Measurements from ENCODE around the gene EPAS1.

The EPAS1 gene

DNA sequence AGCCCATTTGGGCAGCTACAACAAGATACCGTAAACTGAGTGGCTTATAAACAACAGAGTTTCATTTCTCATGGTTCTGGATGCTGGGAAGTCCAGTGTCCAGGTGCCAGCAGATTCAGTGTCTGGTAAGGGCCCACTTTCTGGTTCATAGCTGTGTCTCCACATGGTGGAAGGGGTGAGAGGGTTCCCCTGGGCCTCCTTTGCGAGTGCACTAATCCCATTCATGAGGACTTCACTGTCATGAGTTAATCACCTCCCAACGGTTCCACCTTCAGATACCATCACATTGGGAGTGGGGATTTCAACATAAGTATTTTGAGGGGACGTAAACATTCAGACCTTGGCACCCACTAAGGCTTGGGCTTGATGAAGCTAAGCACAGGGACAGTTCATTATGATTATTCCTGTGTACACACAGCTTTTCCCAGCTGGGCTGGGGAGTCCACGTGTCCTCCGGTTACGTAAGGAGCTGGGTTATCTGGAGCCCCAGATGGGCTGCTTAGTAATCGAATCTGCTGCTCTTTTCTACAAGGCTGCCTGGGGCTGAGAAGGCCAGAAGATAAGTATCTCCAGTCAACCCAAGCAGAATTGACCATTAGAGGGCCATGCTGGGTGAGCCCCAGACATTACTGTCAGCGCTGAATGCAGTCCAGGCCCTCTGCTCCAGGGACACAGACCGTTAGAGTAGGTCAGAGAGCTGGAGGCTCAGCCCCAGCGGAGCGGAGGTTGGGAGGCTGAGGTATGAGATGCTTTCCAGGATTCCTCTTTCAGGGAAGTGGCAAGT is 42.7 kb downstream of the EPAS1 start:
- Mint-ChIP-seq H3K36me3 (ENCODE audit: low read depth) (no peaks in the 10 kb centered on the region), H3K4me3 (no peak overlapping the region), H3K27ac (no peak overlapping the region), H3K27me3 (peaks cover 4% of the 10 kb centered on the region), H3K4me1 (ENCODE audit: low read depth) (peaks cover under 1% of the 10 kb centered on the region), H3K9me3 (no peaks in the 10 kb centered on the region)
- intact Hi-C loops (cut with micrococcal nuclease) = no loop called here

DNA sequence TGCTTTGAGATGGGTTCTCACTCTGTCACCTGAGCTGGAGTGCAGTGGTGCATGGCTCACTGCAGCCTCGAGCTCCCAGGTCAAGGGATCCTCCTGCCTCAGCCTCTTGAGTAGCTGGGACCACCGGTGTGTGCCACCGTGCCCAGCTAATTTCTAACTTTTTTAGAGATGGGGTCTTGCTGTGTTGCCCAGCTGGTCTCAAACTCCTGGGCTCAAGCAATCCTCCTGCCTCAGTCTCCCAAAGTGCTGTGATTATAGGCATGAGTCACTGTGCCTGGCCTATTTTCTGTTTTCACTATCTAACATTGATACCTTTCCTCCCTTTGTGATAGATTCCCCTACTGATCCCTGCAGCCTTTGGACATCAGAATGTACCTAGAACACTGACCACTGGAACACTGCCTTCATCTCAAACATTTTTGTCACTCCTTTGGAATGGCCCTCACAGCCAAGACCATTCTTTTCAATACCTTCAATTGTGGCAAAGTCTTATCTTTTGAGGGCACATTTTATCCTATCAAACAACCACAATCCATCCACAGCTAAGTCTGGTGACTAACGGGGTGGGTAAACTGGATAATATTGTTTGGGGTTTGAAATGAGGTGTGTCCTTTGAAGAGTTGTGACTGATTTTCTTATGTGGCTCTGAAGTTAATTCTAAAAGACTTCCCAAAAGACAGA is 43.7 kb downstream of the EPAS1 start:
- H3K4me1 Mint-ChIP-seq (ENCODE audit: low read depth) = no peaks in the 10 kb centered on the region

DNA sequence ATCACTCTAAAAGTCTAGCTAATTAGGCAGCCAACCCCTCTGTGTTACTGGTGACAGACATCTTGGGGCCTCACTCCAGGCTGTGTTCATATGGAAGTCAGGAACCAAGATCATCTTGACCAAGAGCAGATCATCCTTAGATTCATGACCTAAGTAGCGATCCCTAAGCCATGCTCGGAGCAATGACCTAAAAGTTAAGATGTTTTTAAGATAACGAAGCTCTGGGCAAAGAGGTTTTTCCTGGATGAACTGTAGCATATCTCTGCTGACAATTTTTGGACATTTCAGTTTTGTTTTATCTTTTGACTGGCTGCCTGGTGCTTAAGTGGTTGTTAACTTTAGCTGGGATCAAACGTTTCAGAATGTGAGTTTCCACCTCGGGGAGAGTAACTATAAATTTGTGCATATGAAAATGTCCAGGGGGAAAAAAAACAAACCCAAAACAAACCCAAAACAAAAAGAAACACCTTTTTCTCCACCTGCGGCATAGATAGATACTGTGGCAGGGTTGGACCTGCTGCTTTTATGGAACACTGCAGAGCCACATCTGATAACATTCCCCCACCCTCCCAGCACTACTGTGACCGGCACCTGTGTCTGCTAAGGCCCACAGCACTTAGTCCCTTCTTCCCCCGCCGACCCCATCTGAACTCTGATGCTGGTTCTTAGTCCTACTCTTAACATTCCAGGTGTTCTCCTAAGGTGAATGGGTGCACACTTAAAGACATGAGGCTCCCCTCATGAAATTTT is 45.5 kb downstream of the EPAS1 start:
- intact Hi-C loops (cut with micrococcal nuclease) = no loop called here
- no peaks in the 10 kb centered on the region for H3K27me3 Mint-ChIP-seq
- H3K27ac Mint-ChIP-seq = no peak overlapping the region
- peaks cover 14% of the 10 kb centered on the region for H3K36me3 Mint-ChIP-seq (ENCODE audit: low read depth)
- H3K4me3 Mint-ChIP-seq = no peak overlapping the region
- no peaks in the 10 kb centered on the region for H3K4me1 Mint-ChIP-seq (ENCODE audit: low read depth)
- H3K9me3 Mint-ChIP-seq = no peaks in the 10 kb centered on the region

More for the DNA sequence above, 43.7 kb downstream of the EPAS1 start:
- intact Hi-C loops (cut with micrococcal nuclease) = no loop called here
- Mint-ChIP-seq H3K27me3 (peaks cover 2% of the 10 kb centered on the region), H3K4me3 (no peak overlapping the region), H3K36me3 (ENCODE audit: low read depth) (no peaks in the 10 kb centered on the region), H3K27ac (no peak overlapping the region), H3K9me3 (no peaks in the 10 kb centered on the region)

DNA sequence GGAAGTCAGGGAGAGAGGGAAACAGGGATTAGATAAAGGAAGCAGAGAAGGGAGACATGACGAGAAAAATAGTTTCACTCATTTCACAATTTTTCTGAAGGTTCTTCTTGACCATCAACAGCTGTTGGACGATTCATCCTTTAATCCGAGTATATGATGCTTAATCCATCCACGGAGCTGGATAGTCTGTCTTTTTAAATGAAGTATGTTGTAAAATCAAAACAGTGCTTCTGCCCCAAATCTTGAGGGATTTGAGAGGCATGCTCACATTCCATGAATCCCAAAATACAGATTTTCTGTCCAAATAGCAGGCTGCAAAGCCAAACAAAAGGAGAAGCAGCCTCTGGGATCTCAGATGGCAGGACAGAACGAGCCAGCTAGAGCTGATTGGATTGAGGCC is 47.5 kb downstream of the EPAS1 start:
- peaks cover 34% of the 10 kb centered on the region for H3K36me3 Mint-ChIP-seq (ENCODE audit: low read depth)
- no peaks in the 10 kb centered on the region for H3K27me3 Mint-ChIP-seq
- no peaks in the 10 kb centered on the region for H3K4me1 Mint-ChIP-seq (ENCODE audit: low read depth)
- intact Hi-C loops (cut with micrococcal nuclease) = no loop called here
- no peaks in the 10 kb centered on the region for H3K9me3 Mint-ChIP-seq
- no peak overlapping the region for H3K27ac Mint-ChIP-seq
- H3K4me3 Mint-ChIP-seq = no peak overlapping the region

DNA sequence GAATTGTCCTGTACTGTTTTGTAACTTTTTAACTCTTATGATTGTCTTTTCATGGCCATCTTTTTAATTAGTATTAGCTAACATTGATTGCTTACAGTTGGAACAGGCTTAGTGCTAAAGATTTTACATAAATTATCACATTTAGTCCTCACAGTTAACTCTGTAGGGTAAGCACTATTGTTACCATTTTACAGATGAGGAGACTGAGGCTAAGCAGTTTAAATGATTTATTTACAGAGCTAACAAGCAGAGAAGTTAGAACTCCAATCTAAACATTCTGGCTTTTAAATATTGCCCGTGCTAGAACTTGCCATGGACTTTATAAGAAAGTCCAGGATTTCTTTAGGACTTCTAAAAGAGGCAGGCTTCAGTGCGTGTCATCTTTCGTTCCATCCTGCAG is 48.6 kb downstream of the EPAS1 start:
- peaks cover 6% of the 10 kb centered on the region for H3K4me1 Mint-ChIP-seq (ENCODE audit: low read depth)
- H3K27ac Mint-ChIP-seq = no peak overlapping the region
- H3K36me3 Mint-ChIP-seq (ENCODE audit: low read depth) = peaks cover 40% of the 10 kb centered on the region
- H3K9me3 Mint-ChIP-seq = no peaks in the 10 kb centered on the region
- H3K27me3 Mint-ChIP-seq = no peaks in the 10 kb centered on the region
- intact Hi-C loops (cut with micrococcal nuclease) = no loop called here
- no peak overlapping the region for H3K4me3 Mint-ChIP-seq

DNA sequence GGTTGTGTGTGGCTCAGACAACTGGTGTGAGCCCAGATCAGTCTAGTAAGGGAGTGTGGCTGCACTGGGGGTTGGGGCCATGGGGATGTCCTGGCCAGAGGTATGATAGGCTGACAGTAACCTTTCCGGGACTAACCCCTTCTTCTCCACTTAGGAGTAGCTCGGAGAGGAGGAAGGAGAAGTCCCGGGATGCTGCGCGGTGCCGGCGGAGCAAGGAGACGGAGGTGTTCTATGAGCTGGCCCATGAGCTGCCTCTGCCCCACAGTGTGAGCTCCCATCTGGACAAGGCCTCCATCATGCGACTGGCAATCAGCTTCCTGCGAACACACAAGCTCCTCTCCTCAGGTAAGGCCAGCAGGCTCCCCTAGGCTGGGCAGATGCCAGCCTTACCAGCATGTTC is 49.5 kb downstream of the EPAS1 start:
- Mint-ChIP-seq H3K27ac (no peak overlapping the region), H3K4me1 (ENCODE audit: low read depth) (peaks cover 15% of the 10 kb centered on the region), H3K27me3 (no peaks in the 10 kb centered on the region), H3K36me3 (ENCODE audit: low read depth) (peaks cover 49% of the 10 kb centered on the region), H3K4me3 (no peak overlapping the region), H3K9me3 (no peaks in the 10 kb centered on the region)
- intact Hi-C loops (cut with micrococcal nuclease) = no loop called here

DNA sequence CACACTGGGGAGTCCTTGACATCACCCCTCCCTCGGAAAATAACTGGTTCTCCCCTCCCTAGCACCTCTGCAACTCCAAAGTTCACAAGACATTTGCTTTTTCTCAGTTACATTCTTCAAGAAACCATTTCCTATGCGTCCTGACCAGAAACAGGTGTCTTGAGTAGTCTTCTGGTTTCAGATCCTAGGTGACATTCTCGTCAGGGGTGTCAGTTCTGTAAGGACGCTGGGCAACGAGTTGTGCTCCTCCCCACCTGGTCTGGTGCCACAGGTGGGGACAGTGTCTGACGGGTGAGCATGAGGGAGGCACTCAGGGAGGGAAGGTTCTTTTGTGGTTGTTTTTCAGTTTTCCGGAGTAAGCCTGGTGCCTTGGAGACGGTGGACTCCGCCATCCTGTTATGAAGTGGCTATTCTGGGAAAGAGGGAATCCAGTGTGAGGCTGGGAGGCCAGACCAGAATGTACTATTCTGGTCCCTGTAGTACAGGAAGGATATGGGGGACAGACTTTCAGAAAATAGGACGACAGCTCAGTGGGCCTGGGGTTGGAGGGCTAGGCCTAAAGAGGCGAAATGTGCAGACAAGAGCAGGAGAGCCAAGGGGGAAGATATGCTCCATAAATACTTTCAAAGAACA is 50.6 kb downstream of the EPAS1 start:
- Mint-ChIP-seq H3K36me3 (ENCODE audit: low read depth) (peaks cover 59% of the 10 kb centered on the region), H3K27ac (no peak overlapping the region), H3K9me3 (no peaks in the 10 kb centered on the region), H3K4me1 (ENCODE audit: low read depth) (peaks cover 20% of the 10 kb centered on the region), H3K27me3 (no peaks in the 10 kb centered on the region), H3K4me3 (no peak overlapping the region)
- intact Hi-C loops (cut with micrococcal nuclease) = no loop called here

DNA sequence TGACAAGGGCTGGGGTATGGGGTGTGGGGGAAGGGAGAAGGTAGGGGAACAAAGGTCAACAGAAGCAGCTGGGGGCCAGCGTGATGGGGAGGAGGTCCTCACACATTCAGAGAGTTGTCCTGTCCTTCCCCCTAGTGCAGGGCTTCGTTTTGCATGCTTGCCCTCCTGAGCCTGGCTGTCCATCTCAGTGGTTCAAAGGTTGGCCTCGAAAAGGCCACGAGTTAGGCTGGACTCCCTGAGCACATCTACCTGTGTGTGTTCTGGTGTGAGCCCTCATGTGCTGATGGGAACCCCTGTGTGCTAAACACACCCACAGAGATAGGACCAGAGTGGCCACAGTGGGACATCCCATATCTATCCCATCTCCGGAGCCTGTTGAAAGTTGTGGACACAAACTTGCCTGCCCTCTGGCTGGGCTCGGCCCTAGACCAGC is 51.9 kb downstream of the EPAS1 start:
- Mint-ChIP-seq H3K27ac (no peak overlapping the region), H3K36me3 (ENCODE audit: low read depth) (peaks cover 71% of the 10 kb centered on the region), H3K9me3 (no peaks in the 10 kb centered on the region), H3K4me1 (ENCODE audit: low read depth) (peaks cover 20% of the 10 kb centered on the region), H3K27me3 (no peaks in the 10 kb centered on the region), H3K4me3 (no peak overlapping the region)
- intact Hi-C loops (cut with micrococcal nuclease) = no loop called here

DNA sequence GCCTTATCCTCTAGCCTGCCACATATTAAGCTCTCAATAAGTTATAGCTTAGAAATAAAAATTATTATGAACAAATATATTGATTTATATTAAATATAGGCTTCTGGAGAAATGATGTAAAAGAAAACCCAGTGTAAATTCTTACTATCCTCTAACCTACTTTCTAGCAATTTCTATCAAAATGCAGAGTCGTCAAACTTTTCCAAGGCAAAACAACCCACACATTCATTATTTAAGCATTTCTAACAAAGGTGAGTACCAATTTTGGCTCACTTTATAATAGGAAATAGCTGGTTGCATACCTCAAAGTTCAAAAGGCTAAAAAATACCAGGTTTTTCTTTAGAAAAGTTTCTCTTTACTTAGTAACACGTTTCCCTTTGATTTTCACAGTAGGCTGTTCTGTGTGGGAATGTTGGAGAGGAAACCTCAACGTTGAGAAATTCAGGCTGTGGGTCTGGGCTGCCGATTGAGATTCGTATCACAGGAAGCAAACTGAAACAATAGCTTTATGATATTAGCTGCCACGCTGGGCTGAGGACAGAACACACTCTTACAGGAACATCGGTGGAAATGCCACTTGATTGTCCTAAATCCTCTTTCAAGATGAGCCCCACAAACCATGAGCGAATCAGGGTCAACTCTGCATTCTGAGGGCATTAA is 53.0 kb downstream of the EPAS1 start:
- Mint-ChIP-seq H3K27ac (no peak overlapping the region), H3K4me1 (ENCODE audit: low read depth) (peaks cover 20% of the 10 kb centered on the region), H3K36me3 (ENCODE audit: low read depth) (peaks cover 80% of the 10 kb centered on the region), H3K9me3 (no peaks in the 10 kb centered on the region), H3K4me3 (no peak overlapping the region), H3K27me3 (no peaks in the 10 kb centered on the region)
- intact Hi-C loops (cut with micrococcal nuclease) = no loop called here

DNA sequence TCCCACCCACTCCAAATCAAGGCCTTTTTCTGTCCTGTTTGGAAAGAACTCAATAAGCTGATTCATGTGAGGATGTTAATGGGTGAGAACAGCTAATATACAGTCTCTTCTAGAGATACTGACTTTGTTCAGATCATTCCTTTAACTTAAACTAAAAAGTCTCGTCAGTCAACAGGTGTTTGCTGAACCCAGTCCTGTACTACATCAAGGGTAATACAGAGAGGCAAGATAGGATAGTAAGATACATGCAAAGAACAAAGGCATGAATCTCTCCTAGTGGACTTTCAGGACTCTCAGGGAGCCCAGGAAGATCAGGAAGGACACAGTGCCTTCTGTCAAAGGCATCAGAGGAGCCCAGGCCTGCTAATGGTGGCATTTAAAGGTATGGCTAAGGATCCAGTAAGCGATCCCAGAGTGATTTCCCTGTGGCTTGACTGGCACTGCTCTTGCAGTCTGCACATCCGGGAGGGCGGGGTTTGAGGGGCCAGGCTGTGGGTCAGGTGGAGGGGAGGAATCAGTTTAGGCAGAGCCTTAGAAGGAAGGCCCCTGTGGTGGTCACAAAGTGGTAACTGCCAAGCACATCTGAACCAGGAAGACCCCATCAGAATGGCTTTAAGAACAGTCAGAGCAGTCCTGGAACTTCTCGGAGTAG is 54.0 kb downstream of the EPAS1 start:
- intact Hi-C loops (cut with micrococcal nuclease) = no loop called here
- Mint-ChIP-seq H3K4me3 (no peak overlapping the region), H3K27me3 (no peaks in the 10 kb centered on the region), H3K9me3 (no peaks in the 10 kb centered on the region), H3K27ac (peak overlapping the region; percentile 13), H3K36me3 (ENCODE audit: low read depth) (peaks cover 87% of the 10 kb centered on the region), H3K4me1 (ENCODE audit: low read depth) (peaks cover 20% of the 10 kb centered on the region)

DNA sequence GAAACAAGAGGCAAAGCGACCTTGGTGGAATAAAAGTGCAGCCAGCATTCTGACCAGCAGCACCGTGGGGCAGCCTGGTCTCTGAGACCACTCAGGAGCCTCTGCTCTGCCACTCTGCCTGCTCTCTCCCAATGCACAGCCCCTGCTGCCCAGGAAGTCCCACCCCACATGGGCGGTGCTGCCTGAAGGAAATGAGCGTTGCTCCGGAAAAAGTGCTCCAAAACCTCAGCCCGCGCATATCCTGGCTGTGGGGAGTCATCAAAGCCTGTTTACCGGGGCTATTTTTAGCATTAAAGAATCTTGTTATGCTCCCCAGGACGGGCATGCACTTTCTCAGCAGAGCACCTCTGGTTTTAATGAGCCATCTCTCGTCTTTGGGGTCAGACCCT is 54.5 kb downstream of the EPAS1 start:
- peak overlapping the region; percentile 20 for H3K4me3 Mint-ChIP-seq
- peaks cover 20% of the 10 kb centered on the region for H3K4me1 Mint-ChIP-seq (ENCODE audit: low read depth)
- peaks cover 88% of the 10 kb centered on the region for H3K36me3 Mint-ChIP-seq (ENCODE audit: low read depth)
- H3K27me3 Mint-ChIP-seq = no peaks in the 10 kb centered on the region
- H3K27ac Mint-ChIP-seq = peak overlapping the region; percentile 13
- intact Hi-C loops (cut with micrococcal nuclease) = no loop called here
- H3K9me3 Mint-ChIP-seq = no peaks in the 10 kb centered on the region

DNA sequence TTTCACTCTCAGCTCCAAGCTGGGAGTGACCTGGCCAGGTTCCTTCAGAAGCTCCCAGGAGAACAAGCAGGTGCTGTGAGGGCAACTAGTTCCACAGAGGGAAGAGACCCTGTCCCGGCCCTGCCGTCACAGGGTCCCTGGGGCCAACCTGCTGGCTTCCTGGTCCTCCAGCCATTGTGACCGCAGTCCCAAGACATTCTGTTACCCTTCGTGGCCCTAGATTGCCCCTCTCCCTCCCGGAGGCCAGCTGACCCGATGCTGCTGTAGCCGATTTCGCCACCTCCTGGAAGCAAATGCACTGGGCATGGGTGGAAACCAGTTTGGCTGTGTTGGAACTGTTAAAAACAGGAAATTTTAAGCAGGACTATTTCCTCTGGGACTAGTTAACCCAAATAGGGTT is 55.4 kb downstream of the EPAS1 start:
- Mint-ChIP-seq H3K27me3 (no peaks in the 10 kb centered on the region), H3K36me3 (ENCODE audit: low read depth) (peaks cover 88% of the 10 kb centered on the region), H3K27ac (no peak overlapping the region), H3K4me1 (ENCODE audit: low read depth) (peaks cover 20% of the 10 kb centered on the region), H3K9me3 (no peaks in the 10 kb centered on the region), H3K4me3 (no peak overlapping the region)
- intact Hi-C loops (cut with micrococcal nuclease) = no loop called here

- no peaks in the 10 kb centered on the region for H3K27me3 Mint-ChIP-seq
- H3K9me3 Mint-ChIP-seq = no peaks in the 10 kb centered on the region
- H3K4me3 Mint-ChIP-seq = no peak overlapping the region
- H3K4me1 Mint-ChIP-seq (ENCODE audit: low read depth) = peaks cover 20% of the 10 kb centered on the region
- peaks cover 88% of the 10 kb centered on the region for H3K36me3 Mint-ChIP-seq (ENCODE audit: low read depth)
- H3K27ac Mint-ChIP-seq = no peak overlapping the region
- intact Hi-C loops (cut with micrococcal nuclease) = no loop called here
Measured at GRCh38 chr2:46353509-46353908, 56.3 kb downstream of the EPAS1 start.
